Fibroblast of lung (primary cell): ENCODE measurements around the gene ZDHHC14. TPM values are rescaled to one million over a fixed set of nuclear protein-coding genes. Genes with fewer than 3 reads are reported as not detected.

Source experiments
- DNase-seq, 2 donors: peaks; one replicate each; pipeline versions ENCODE4 v3.0.0 to v3.0.0-alpha.2; 2010; ENCODE audit warnings: low read depth in 2 of 2
- H2AFZ ChIP-seq: 2 replicates; pipeline ENCODE4 v1.5.1; 2012; ENCODE audit warnings: low read length, control low read depth, inconsistent platforms
- H3K27ac ChIP-seq: 2 replicates; pipeline ENCODE4 v1.5.1; 2011; ENCODE audit warnings: low read length, control low read depth; ENCODE audit not compliant: insufficient read depth
- H3K27me3 ChIP-seq: 2 replicates; pipeline ENCODE4 v1.5.1; 2011; ENCODE audit warnings: mild to moderate bottlenecking, low read length; ENCODE audit not compliant: control insufficient read depth, insufficient read depth
- H3K36me3 ChIP-seq: 2 replicates; pipeline ENCODE4 v1.5.1; 2011; ENCODE audit warnings: low read length; ENCODE audit not compliant: control insufficient read depth, insufficient read depth
- H3K4me1 ChIP-seq: 2 replicates; pipeline ENCODE4 v1.5.1; 2011; ENCODE audit warnings: low read length; ENCODE audit not compliant: control insufficient read depth, insufficient read depth; ENCODE audit errors: extremely low read depth
- H3K4me2 ChIP-seq: 2 replicates; pipeline ENCODE4 v1.5.1; 2011; ENCODE audit warnings: low read length, control low read depth; ENCODE audit not compliant: insufficient read depth; ENCODE audit errors: extremely low read depth
- H3K4me3 ChIP-seq, 4 experiments: fragments of 200-600 bp in 1 of 4; sonication (generic) in 1 of 4; replicated peaks in 1 of 4; 2 replicates each; pipeline ENCODE4 v1.5.1; 2011 to 2016; ENCODE audit warnings: low read length in 4 of 4, low read depth in 3 of 4, mild to moderate bottlenecking in 3 of 4, control low read depth in 2 of 4, inconsistent platforms in 1 of 4, mixed read lengths in 1 of 4; ENCODE audit not compliant: insufficient read depth in 1 of 4; ENCODE audit errors: control extremely low read depth in 1 of 4
- H3K79me2 ChIP-seq: 2 replicates; pipeline ENCODE4 v1.5.1; 2012; ENCODE audit warnings: mild to moderate bottlenecking, low read length, inconsistent platforms; ENCODE audit not compliant: control insufficient read depth, insufficient read depth
- H3K9ac ChIP-seq: 2 replicates; pipeline ENCODE4 v1.5.1; 2011; ENCODE audit warnings: mild to moderate bottlenecking, low read length, control low read depth; ENCODE audit not compliant: insufficient read depth
- H3K9me3 ChIP-seq: 2 replicates; pipeline ENCODE4 v1.5.1; 2012; ENCODE audit warnings: low read depth, low read length; ENCODE audit not compliant: control insufficient read depth, insufficient read depth
- H4K20me1 ChIP-seq: 2 replicates; pipeline ENCODE4 v1.5.1; 2011; ENCODE audit warnings: low read length; ENCODE audit not compliant: control insufficient read depth, insufficient read depth; ENCODE audit errors: extremely low read depth
- CTCF ChIP-seq, 2 donors: IDR thresholded peaks in 1 of 2; conservative IDR thresholded peaks in 1 of 2; 1 replicate in 1 of 2; 2 replicates in 1 of 2; pipeline ENCODE4 v1.5.1; 2011 to 2012; ENCODE audit warnings: low read length in 2 of 2, control low read depth in 1 of 2, inconsistent platforms in 1 of 2, low read depth in 1 of 2, mild to moderate bottlenecking in 1 of 2
- EZH2 ChIP-seq: IDR thresholded peaks from 2 replicates; pipeline ENCODE4 v1.5.1; 2012; ENCODE audit warnings: low read length, control low read depth, mild to moderate bottlenecking; ENCODE audit errors: missing control alignments
- polyA plus RNA-seq, 2 donors: library from polyadenylated mRNA; depleted of rRNA in 1 of 2; stranded (reverse) in 1 of 2; unstranded in 1 of 2; fragments of >200 nt; gene quantifications; 2 replicates each; pipeline ENCODE4 v1.2.1, GENCODE V29; 2011 to 2012; ENCODE audit warnings: missing spikeins in 1 of 2
- total RNA-seq: library from RNA; depleted of rRNA; stranded (reverse); fragments of >200 nt; gene quantifications from 2 replicates; pipeline ENCODE4 v1.2.1, GENCODE V29; 2014

The ZDHHC14 gene
- total and polyA plus RNA-seq, 2 donors (not counting 1 experiment from before 2014, with no cell fraction given): 1.7 to 3.5 TPM

GRCh38 chr6:157677235-157677634, 296.2 kb downstream of the ZDHHC14 start:
- Histone ChIP-seq H3K9me3 (no peaks in the 10 kb centered on the region), H3K4me3 (no peak overlapping the region), H3K9ac (no peak overlapping the region), H3K27ac (no peak overlapping the region), H3K4me2 (no peak overlapping the region), H2AFZ (no peak overlapping the region), H4K20me1 (no peaks in the 10 kb centered on the region), H3K79me2 (no peaks in the 10 kb centered on the region), H3K4me1 (no peaks in the 10 kb centered on the region), H3K27me3 (peaks cover 12% of the 10 kb centered on the region), H3K36me3 (no peaks in the 10 kb centered on the region)
- TF ChIP-seq CTCF (conservative IDR thresholded peaks at IDR 0.05 in 1 of 2, IDR thresholded peaks at IDR 0.05 in 1 of 2; ENCODE audit: low read depth in 1 of 2, low read length in 2 of 2): no peak
- no peak for TF ChIP-seq EZH2
- DNase-seq: no peak

- Histone ChIP-seq H3K4me2 (no peak overlapping the region), H3K27me3 (peaks cover 15% of the 10 kb centered on the region), H2AFZ (no peak overlapping the region), H3K27ac (no peak overlapping the region), H3K9ac (no peak overlapping the region), H3K79me2 (no peaks in the 10 kb centered on the region), H3K4me1 (no peaks in the 10 kb centered on the region), H3K36me3 (no peaks in the 10 kb centered on the region), H4K20me1 (no peaks in the 10 kb centered on the region), H3K9me3 (no peaks in the 10 kb centered on the region), H3K4me3 (no peak overlapping the region)
- TF ChIP-seq CTCF (conservative IDR thresholded peaks at IDR 0.05 in 1 of 2, IDR thresholded peaks at IDR 0.05 in 1 of 2; ENCODE audit: low read depth in 1 of 2, low read length in 2 of 2): no peak
- no peak for TF ChIP-seq EZH2
- no peak for DNase-seq
Observed at GRCh38 chr6:157679605-157680580, 298.9 kb downstream of the ZDHHC14 start.

- H3K4me1 ChIP-seq: no peaks in the 10 kb centered on the region
- H3K9ac ChIP-seq: no peak overlapping the region
- no peak overlapping the region for H3K27ac ChIP-seq
- DNase-seq: no peak
- no peaks in the 10 kb centered on the region for H3K9me3 ChIP-seq
- no peak overlapping the region for H2AFZ ChIP-seq
- peaks cover 15% of the 10 kb centered on the region for H3K27me3 ChIP-seq
- H3K4me2 ChIP-seq: no peak overlapping the region
- H4K20me1 ChIP-seq: no peaks in the 10 kb centered on the region
- H3K36me3 ChIP-seq: no peaks in the 10 kb centered on the region
- no peak overlapping the region for H3K4me3 ChIP-seq
- TF ChIP-seq CTCF (conservative IDR thresholded peaks at IDR 0.05 in 1 of 2, IDR thresholded peaks at IDR 0.05 in 1 of 2; ENCODE audit: low read depth in 1 of 2, low read length in 2 of 2) (no peak), EZH2 (no peak)
- no peaks in the 10 kb centered on the region for H3K79me2 ChIP-seq
Observed at GRCh38 chr6:157681041-157681650, 300.2 kb downstream of the ZDHHC14 start.
